Fibroblast of skin of right quadriceps (primary cell): Measurements from ENCODE around the gene ITGA11.

ENCODE experiments used
- DNase-seq: peaks from one replicate; pipeline ENCODE4 v3.0.0-alpha.2; 2013

Gene ITGA11

GRCh38 chr15:68318931-68319909 is 112.7 kb downstream of the ITGA11 start:
- no peak for DNase-seq

DNA sequence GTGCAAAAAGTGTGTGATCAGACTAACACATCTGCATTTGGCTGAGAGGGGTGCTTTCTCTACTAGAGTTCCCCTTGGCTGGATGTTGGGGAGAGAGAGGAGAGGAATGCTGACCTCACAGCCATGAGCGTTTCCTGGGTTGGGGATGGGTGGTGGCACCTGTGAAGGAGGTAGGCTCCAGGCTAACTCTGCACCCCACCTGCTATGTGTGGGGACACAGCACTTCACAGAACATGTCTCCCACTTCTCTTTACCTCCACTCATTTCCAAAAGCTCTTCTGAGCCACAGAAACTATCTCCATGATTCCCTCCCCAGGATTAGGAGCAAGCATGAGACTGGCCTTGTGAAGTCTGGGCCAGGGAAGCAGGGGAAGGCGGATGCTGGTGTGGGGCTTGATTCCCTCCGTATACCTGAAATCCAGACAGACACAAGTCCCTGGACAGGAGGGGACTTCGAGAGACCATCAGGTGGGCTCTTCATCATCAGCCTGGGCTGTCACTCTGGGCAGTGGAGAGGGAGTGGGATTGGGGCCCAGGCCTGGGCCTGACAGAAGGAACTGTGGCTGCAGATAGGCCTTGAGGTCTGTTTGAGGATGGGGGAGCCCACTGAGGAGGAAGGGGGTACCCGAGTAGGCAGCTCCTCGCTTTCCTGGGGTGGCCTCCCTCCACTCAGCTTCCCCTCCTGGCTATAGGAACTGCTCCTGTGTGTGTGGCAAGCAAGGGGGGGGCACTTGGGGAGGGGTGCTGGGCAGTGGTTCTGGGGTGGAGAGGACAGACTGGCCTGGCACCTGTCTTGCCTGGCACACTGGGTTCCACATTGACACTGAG is 113.7 kb downstream of the ITGA11 start:
- no peak for DNase-seq

GRCh38 chr15:68317281-68318007 is 114.5 kb downstream of the ITGA11 start:
- DNase-seq: no peak

DNA sequence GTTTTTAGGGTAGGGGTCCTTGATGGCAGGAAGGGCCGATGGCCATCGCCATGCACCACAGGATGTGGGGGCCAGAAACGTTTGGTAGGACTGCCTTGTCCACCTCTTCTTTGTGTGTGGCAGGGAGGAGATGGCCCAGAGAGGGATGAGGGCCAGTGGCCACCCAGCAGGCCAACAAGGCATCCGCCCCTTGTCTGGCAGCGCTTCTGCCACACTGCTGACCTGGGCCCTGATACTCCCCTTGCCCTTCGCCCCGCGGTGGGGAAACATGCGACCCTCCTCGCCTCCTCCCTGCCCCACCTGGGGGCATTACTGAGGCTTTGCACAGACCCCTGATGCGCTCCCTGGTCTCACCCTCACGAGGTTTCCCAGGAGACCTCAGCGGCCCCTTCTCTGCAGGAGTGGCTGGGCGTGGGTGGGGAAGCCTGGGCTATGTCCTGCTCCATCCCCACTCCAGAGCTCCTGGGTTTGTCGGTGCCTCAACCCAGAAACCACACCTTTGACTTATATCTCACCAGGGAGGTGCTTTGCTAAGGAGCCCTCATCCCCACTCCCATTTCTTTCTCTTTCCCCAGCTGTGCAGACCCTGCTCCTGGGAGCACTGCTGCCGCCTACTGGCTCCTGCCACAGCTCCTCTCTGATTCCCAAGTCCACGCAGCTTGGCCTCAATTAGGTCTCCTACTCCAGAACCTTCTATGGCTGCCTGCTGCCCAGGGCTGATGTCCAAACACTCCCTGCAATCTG is 115.7 kb downstream of the ITGA11 start:
- DNase-seq: no peak

GRCh38 chr15:68315495-68316031 is 116.4 kb downstream of the ITGA11 start:
- no peak for DNase-seq

DNA sequence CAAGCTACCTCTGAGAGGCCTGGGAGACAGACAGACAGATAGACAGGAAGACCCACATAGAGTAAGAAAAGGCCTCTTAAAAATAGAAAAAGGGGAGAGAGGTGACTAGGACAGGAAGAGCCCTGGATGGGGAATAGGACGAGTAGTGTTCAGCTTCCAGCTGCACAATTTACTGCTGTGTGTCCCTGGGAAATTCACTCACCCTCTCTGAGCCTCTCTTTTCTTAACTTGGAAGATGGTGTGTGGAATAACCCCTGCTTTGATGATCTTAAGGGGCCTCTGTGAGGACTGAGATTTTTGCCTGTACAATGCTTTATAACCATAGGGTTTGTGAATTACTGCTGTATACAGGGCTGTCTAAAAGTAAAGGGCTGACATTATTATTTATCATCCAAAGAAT is 116.9 kb downstream of the ITGA11 start:
- no peak for DNase-seq

DNA sequence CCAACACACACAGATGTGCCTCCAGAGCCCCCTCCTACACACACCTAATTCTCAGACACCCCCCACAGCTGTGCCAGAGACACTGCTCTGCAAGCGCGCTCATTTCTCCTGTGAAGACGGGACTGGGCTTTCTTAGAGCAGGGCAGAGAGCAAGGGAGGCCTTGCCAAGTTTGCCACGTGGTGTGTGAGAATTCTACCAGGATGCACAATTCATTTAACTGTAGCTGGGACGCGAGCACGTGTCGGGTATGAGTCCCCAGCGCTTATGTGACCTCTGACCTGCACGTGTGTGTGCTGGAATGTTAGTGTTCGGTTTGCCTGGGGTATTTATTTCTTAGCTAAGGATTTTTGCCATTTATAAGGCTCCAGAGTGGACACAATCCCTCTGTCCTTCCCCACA is 117.4 kb downstream of the ITGA11 start:
- no peak for DNase-seq

DNA sequence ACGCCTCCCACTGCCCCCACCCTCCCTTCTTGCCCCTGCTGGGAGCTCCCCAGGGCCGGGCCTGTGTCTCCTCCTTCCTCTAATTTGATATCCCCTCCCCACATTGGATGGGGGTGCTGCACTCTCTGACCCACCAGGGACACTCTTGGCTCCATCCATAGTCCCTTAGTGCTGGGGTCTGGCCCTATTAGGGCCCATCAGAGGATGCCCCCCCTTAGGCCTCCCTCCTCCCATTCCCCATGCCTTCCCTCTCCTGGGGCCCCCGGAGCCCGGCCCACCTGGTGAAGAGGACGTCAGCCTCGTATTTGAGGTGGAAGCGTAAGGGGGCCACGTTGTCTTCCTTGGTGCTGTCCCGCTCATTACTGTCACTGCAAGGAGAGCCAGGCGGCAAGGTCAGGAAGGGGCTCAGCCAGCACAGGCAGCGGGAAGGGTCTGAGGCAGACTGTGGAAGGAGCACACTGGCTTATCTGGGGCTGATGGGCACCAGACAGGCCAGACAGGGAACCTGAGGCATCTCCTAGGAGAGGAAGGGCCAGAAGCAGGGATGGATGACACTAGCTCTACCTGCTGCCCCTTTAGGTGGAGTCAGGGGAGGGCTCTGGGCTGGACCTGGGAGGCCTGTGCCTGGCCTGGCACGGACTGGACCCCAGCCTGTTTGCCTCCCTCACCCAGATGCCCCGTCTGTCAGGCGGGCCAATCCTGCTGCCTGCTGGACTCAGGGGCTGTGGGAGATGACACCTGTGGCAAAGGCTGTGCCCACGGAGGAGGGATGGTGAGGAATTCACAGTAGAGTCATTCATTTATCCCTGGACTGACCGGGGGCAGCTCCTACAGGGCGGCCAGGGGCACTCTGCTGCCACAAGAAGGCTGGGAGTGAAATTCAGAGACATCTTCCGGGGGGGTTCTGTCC is 118.2 kb downstream of the ITGA11 start:
- DNase-seq: no peak

DNA sequence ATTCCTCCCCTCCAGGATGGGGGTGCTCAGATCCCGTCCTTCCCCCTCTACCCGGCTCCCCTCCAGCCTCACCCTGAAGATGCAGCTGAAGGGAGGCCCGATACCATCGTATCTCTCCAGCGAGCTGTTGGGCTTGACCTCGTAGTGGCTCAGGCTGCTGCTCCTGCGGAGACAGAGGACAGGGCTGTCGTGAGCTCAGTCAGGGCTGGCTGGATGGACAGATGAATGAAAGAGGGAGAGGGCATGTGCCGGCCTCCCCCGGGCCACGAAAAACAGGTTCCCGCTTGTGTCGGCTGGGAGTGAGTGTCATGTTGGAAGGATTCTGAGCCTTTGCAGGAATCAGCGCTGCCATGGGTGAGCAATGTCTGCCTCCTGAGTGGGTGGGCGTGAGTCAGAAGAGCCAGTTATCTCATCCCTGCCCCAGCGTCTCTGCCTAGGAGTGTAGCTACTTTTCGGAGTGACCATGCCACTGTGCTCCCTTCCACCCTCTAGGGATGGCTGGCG is 119.2 kb downstream of the ITGA11 start:
- peak; percentile 44 for DNase-seq

DNA sequence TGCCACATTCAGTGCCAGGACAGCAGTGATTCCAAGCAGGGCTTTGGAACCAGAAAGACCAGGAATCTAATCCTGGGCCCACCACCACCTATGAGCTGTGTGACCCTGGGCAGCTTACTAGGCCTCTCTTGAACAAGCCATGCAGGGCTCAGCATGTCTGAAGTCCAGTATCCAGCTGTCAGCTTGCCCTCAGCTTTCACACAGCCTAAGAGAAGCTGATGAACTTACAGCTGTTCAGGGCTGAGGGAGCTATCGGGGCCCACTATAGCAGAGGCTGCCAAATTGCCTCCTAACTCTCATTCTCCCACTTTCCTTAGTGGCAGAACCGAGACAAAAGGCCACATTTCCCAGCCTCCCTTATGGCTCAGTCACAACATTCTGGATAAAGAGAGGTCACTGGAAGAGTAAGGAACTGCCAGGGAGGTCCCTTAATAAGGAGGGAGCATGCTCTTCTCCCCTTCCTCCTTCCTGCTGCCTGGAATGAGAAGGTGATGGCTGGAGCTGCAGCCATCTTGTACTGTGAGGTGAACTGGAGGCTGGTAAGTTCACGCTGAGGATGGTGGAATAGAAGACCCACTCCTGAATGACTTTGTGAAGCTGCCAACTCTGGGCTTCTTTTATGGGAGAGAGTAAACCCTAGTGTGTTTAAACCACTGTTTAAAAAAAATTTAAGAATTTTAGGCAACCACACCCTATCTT is 120.0 kb downstream of the ITGA11 start:
- no peak for DNase-seq

GRCh38 chr15:68311464-68311835 is 120.5 kb downstream of the ITGA11 start:
- no peak for DNase-seq

DNA sequence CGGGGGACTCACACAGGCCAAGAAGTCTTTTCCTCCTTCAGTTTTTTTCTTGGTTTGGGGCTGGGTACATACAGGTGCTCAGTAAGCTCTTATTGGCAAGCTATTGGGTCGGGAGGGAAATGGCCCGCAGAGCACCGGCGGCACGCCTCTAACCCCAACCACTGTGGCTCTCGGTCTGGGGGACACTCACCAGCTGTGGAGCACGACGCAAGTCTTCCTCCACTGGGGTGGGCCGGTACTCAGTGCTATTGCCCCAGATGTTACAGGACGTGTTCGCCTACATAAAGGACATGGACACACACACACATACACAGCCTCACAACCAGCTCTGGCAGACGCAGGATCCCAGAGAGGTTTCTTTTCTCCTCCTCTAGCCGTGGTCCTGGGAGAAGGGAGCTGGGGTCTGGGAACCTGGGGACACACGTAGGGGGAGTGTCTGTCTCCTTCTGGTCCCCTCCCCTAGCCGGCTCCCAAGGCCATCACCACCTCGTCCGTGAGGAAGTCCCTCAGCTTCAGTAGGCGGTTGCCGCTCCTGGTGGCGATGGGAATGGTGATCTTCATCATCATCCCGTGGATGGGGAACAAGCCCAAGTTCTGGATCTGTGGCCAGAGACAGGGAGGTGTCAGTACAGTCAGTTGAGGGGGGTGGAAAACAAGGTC is 121.0 kb downstream of the ITGA11 start:
- DNase-seq: no peak

GRCh38 chr15:68310178-68310803 is 121.7 kb downstream of the ITGA11 start:
- DNase-seq: no peak

GRCh38 chr15:68309024-68309423 is 122.9 kb downstream of the ITGA11 start:
- no peak for DNase-seq

DNA sequence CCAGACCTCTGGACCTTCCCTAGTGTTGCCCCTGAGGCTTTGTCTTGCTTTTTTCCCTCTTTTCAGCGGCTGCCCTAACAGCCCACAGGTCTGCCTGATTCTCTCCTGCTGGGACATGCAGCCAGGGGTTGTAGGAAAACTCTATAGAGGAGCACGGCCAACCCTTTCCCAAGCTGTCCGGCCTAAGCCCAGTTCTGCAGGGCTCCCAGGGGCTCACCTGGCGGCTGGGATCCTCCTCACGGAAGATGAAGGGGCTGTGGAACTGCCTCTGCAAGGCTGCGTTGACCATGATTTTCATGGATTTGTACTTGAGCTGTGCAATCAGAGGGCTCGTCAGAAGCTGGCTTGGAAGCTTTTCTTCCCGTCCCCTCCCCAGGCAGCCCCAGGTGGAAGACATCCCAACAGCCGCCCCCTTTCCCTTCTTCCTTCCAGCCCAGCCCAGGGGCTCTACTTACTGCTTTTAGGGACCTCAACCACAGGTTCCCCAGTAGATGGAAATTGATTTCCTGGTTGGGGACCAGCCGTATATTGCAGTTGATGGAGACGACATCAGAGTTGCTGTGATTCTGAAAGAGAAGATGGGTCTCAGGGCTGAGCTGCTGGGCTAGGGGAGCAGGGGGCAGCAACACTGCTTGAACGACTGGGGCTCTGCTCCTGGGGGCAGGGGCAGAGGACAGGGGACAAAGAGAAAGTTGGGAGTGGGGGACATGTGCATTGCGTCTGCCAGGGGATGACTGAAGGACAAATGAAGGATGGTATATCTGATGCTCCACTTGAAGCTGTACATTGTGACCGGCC is 124.6 kb downstream of the ITGA11 start:
- DNase-seq: no peak

GRCh38 chr15:68305420-68305871 is 126.5 kb downstream of the ITGA11 start:
- DNase-seq: no peak

GRCh38 chr15:68304589-68305337 is 127.2 kb downstream of the ITGA11 start:
- no peak for DNase-seq
